Thyroid gland (tissue), 4 donors: ENCODE measurements around the gene LUM.

ENCODE experiments used
- CTCF ChIP-seq, 6 experiments: fragments of 200-600 bp in 3 of 6; fragments of 450-650 bp in 3 of 6; sonication (generic) in 3 of 6; IDR thresholded peaks; one replicate each; pipeline ENCODE4 v1.5.1; 2016 to 2019; ENCODE audit warnings: antibody characterized with exemption in 6 of 6, mild to moderate bottlenecking in 2 of 6, inconsistent platforms in 1 of 6, moderate library complexity in 1 of 6
- POLR2A ChIP-seq, 2 donors: fragments of 450-650 bp; IDR thresholded peaks; one replicate each; pipeline ENCODE4 v1.6.1; 2017; ENCODE audit warnings: antibody characterized with exemption in 2 of 2, mild to moderate bottlenecking in 2 of 2, moderate library complexity in 1 of 2

- TF ChIP-seq CTCF (IDR thresholded peaks at IDR 0.05) (no peak), POLR2A (IDR thresholded peaks at IDR 0.05) (no peak)
These were observed 22.6 kb upstream of the LUM start for GRCh38 chr12:91133871-91134270.
